Spleen (tissue), 11 donors: Measurements from ENCODE around the gene PAQR7. TPM values are rescaled to one million over a fixed set of nuclear protein-coding genes. Genes with fewer than 3 reads are reported as not detected.

ENCODE experiments used
- DNase-seq: peaks from one replicate; pipeline ENCODE4 v3.0.0-alpha.2; 2020
- H3K27ac ChIP-seq, 8 donors: fragments of 200-600 bp; sonication (generic) in 7 of 8; 1 replicate in 4 of 8; 2 replicates in 4 of 8; pipeline versions ENCODE4 v1.5.0 to v1.8.0; 2016 to 2021; ENCODE audit warnings: inconsistent platforms in 4 of 8, mild to moderate bottlenecking in 4 of 8, moderate library complexity in 1 of 8
- H3K27me3 ChIP-seq, 7 donors: fragments of 200-600 bp; sonication (generic) in 6 of 7; replicated peaks in 1 of 7; 1 replicate in 4 of 7; 2 replicates in 3 of 7; pipeline versions ENCODE4 v1.5.0 to v1.8.0; 2016 to 2021; ENCODE audit warnings: inconsistent platforms in 3 of 7, mild to moderate bottlenecking in 1 of 7
- H3K36me3 ChIP-seq, 6 donors: fragments of 200-600 bp; sonication (generic) in 5 of 6; 1 replicate in 4 of 6; 2 replicates in 2 of 6; pipeline versions ENCODE4 v1.5.0 to v1.8.0; 2016 to 2021; ENCODE audit warnings: inconsistent platforms in 2 of 6
- H3K4me1 ChIP-seq, 6 donors: fragments of 200-600 bp; sonication (generic) in 5 of 6; 1 replicate in 3 of 6; 2 replicates in 3 of 6; pipeline versions ENCODE4 v1.5.0 to v1.8.0; 2016 to 2021; ENCODE audit warnings: inconsistent platforms in 3 of 6
- H3K4me3 ChIP-seq, 8 donors: fragments of 200-600 bp; sonication (generic) in 7 of 8; 1 replicate in 4 of 8; 2 replicates in 4 of 8; pipeline versions ENCODE4 v1.5.0 to v1.8.0; 2016 to 2021; ENCODE audit warnings: inconsistent platforms in 4 of 8, mild to moderate bottlenecking in 4 of 8, moderate library complexity in 2 of 8
- H3K9me3 ChIP-seq, 8 donors: fragments of 200-600 bp; sonication (generic) in 7 of 8; 1 replicate in 4 of 8; 2 replicates in 4 of 8; pipeline versions ENCODE4 v1.5.0 to v1.8.0; 2016 to 2021; ENCODE audit warnings: inconsistent platforms in 4 of 8
- CTCF ChIP-seq, 11 experiments: fragments of 200-600 bp in 7 of 11; fragments of 450-650 bp in 4 of 11; sonication (generic) in 4 of 11; IDR thresholded peaks in 8 of 11; conservative IDR thresholded peaks in 3 of 11; 1 replicate in 7 of 11; 2 replicates in 4 of 11; pipeline versions ENCODE4 v1.4.0 to v1.8.0; 2016 to 2021; ENCODE audit warnings: antibody characterized with exemption in 11 of 11, inconsistent platforms in 4 of 11, mild to moderate bottlenecking in 1 of 11
- POLR2A ChIP-seq, 3 donors: fragments of 450-650 bp; IDR thresholded peaks; one replicate each; pipeline ENCODE4 v1.5.1; 2017; ENCODE audit warnings: antibody characterized with exemption in 3 of 3, mild to moderate bottlenecking in 1 of 3
- POLR2AphosphoS5 ChIP-seq, 3 donors: sonication (generic); formaldehyde crosslinking; IDR thresholded peaks; one replicate each; pipeline ENCODE4 v1.5.1; 2017; ENCODE audit warnings: antibody characterized with exemption in 3 of 3
- WGBS, 5 donors: extraction: QIAGEN DNeasy Blood & Tissue Kit in 3 of 5; methylation state at CpG; one replicate each; pipeline versions ENCODE4 v1.1.5 to v1.1.7; 2013 to 2018; 5-methylcytosine and 5-hydroxymethylcytosine counted together
- intact Hi-C: fragments of 100-400 bp; cut with DNase I; formaldehyde crosslinking; loops from one replicate; pipeline ENCODE4 v1.15.0; 2023; ENCODE audit warnings: low total_unique reads
- polyA plus RNA-seq, 3 donors: library from polyadenylated mRNA; stranded (reverse); fragments of 200-250 nt; gene quantifications; one replicate each; pipeline ENCODE4 v1.2.1, GENCODE V29; 2013
- total RNA-seq, 7 donors: library from RNA; depleted of rRNA in 3 of 7; stranded (reverse); fragments of >200 nt in 3 of 7; fragmentation: NEBNext Ultra II Directional in 4 of 7; extraction: Animal tissue kit (Norgen Biotek cat#: 25700) in 4 of 7; gene quantifications; one replicate each; pipeline versions ENCODE4 v1.1.0 to v1.2.1, GENCODE V29; 2016 to 2021
- donor health status: healthy with polysubstance abuse.
- donor health status: DM: no; HTN: no; CAD: no; lungs with moderate emphysema.
- donor health status: DM: no; HTN: no; CAD: no.
- donor health status: Bipolar disorder and iron deficiency.
- donor health status: healthy.
- donor health status: DM: no; HTN: no; CAD: no.
- donor health status: DM: yes; HTN: yes; CAD: no.

The PAQR7 gene
- total and polyA plus RNA-seq, 10 donors = 3.0 to 14.2 (median 9.3) TPM

GRCh38 chr1:25914074-25914995, 38.8 kb upstream of the PAQR7 start:
- DNase-seq = no peak
- Histone ChIP-seq H3K36me3 (no peaks in the 10 kb centered on the region), H3K4me1 (peaks cover 0 to 13% (median 9%) of the 10 kb centered on the region in 6 donors), H3K4me3 (no peak overlapping the region), H3K9me3 (no peaks in the 10 kb centered on the region), H3K27me3 (no peaks in the 10 kb centered on the region), H3K27ac (no peak overlapping the region)
- TF ChIP-seq POLR2AphosphoS5 (IDR thresholded peaks at IDR 0.05) (no peak), CTCF (IDR thresholded peaks at IDR 0.05 in 8 of 11, conservative IDR thresholded peaks at IDR 0.05 in 3 of 11) (no peak), POLR2A (IDR thresholded peaks at IDR 0.05) (no peak)
- 71 to 86% (median 77%) methylated on average over 3 of the region's 3 CpGs for WGBS, 5 donors
- intact Hi-C loops = no loop called here

GRCh38 chr1:25913206-25913605, 37.7 kb upstream of the PAQR7 start:
- no peak for TF ChIP-seq POLR2AphosphoS5 (IDR thresholded peaks at IDR 0.05)
- TF ChIP-seq POLR2A (IDR thresholded peaks at IDR 0.05) = no peak
- no peak for TF ChIP-seq CTCF (IDR thresholded peaks at IDR 0.05 in 8 of 11, conservative IDR thresholded peaks at IDR 0.05 in 3 of 11)
- no peak overlapping the region for H3K27ac ChIP-seq
- no peak overlapping the region for H3K4me3 ChIP-seq
- H3K9me3 ChIP-seq = no peaks in the 10 kb centered on the region
- no peaks in the 10 kb centered on the region for H3K27me3 ChIP-seq
- H3K4me1 ChIP-seq = peaks cover 0 to 9% (median 7%) of the 10 kb centered on the region in 6 donors
- intact Hi-C loops = no loop called here
- H3K36me3 ChIP-seq = no peaks in the 10 kb centered on the region
- no peak for DNase-seq

- Histone ChIP-seq H3K27me3 (no peaks in the 10 kb centered on the region), H3K27ac (no peak overlapping the region), H3K36me3 (no peaks in the 10 kb centered on the region), H3K4me1 (peaks cover 0 to under 1% (median 0%) of the 10 kb centered on the region in 6 donors), H3K4me3 (no peak overlapping the region), H3K9me3 (no peaks in the 10 kb centered on the region)
- TF ChIP-seq POLR2AphosphoS5 (IDR thresholded peaks at IDR 0.05) (no peak), POLR2A (IDR thresholded peaks at IDR 0.05) (no peak), CTCF (IDR thresholded peaks at IDR 0.05 in 8 of 11, conservative IDR thresholded peaks at IDR 0.05 in 3 of 11) (no peak)
- intact Hi-C loops = no loop called here
- no peak for DNase-seq
- 84 to 89% (median 89%) methylated on average over 5 of the region's 5 CpGs for WGBS, 5 donors
Observed at GRCh38 chr1:25912076-25912831, 36.7 kb upstream of the PAQR7 start.

GRCh38 chr1:25911162-25911561, 35.7 kb upstream of the PAQR7 start:
- no peaks in the 10 kb centered on the region for H3K9me3 ChIP-seq
- H3K27me3 ChIP-seq = peaks cover 0 to 5% (median 0%) of the 10 kb centered on the region in 7 donors
- TF ChIP-seq POLR2AphosphoS5 (IDR thresholded peaks at IDR 0.05) (no peak), POLR2A (IDR thresholded peaks at IDR 0.05) (no peak), CTCF (IDR thresholded peaks at IDR 0.05 in 8 of 11, conservative IDR thresholded peaks at IDR 0.05 in 3 of 11) (no peak)
- intact Hi-C loops = no loop called here
- no peak for DNase-seq
- no peak overlapping the region for H3K4me3 ChIP-seq
- H3K4me1 ChIP-seq = peaks cover 0 to 11% (median 8%) of the 10 kb centered on the region in 6 donors
- H3K27ac ChIP-seq = no peak overlapping the region
- no peaks in the 10 kb centered on the region for H3K36me3 ChIP-seq
